H1 (cell line): Measurements from ENCODE around the gene DYSF. TPM values are rescaled to one million over a fixed set of nuclear protein-coding genes. Genes with fewer than 3 reads are reported as not detected.

Experiments
- CTCF ChIA-PET: fragments of 300-600 bp; sonication (Branson Sonifier 250); formaldehyde crosslinking; loops from one replicate; lab custom pipeline; 2021; ENCODE audit not compliant: partially characterized antibody; lab: Charles Lee
- POLR2A ChIA-PET: fragments of 300-600 bp; sonication (Branson Sonifier 250); formaldehyde crosslinking; loops from one replicate; lab custom pipeline; 2021; ENCODE audit warnings: inconsistent platforms; ENCODE audit not compliant: partially characterized antibody; lab: Charles Lee
- DNase-seq, 2 experiments: peaks; one replicate each; pipeline versions ENCODE4 v3.0.0 to v3.0.0-alpha.2; 2010 to 2022; ENCODE audit warnings: low spot score in 2 of 2, low read depth in 1 of 2, mixed read lengths in 1 of 2
- FAIRE-seq: peaks from 2 replicates; lab custom pipeline; 2011; peaks lifted over from hg19 to GRCh38; lab: Jason Lieb, UNC
- H2AFZ ChIP-seq: 2 replicates; pipeline ENCODE4 v1.8.1; 2012; ENCODE audit warnings: low read length, inconsistent platforms
- H2AK5ac ChIP-seq: 2 replicates; pipeline ENCODE4 v1.6.1; 2013; ENCODE audit warnings: low read depth, low read length
- H2BK120ac ChIP-seq: replicated peaks from 2 replicates; pipeline ENCODE3; 2013; ENCODE audit warnings: low read depth, low read length, inconsistent platforms
- H2BK12ac ChIP-seq: 2 replicates; pipeline ENCODE4 v1.6.1; 2013; ENCODE audit warnings: low read depth, low read length
- H2BK15ac ChIP-seq: 2 replicates; pipeline ENCODE4 v1.6.1; 2013; ENCODE audit warnings: low read length
- H2BK20ac ChIP-seq: 2 replicates; pipeline ENCODE4 v1.6.1; 2013; ENCODE audit warnings: low read length
- H2BK5ac ChIP-seq: 2 replicates; pipeline ENCODE4 v1.6.1; 2013; ENCODE audit warnings: low read depth, low read length
- H3K14ac ChIP-seq: 2 replicates; pipeline ENCODE4 v1.6.1; 2013; ENCODE audit warnings: inconsistent platforms; ENCODE audit not compliant: insufficient read length
- H3K18ac ChIP-seq: 2 replicates; pipeline ENCODE4 v1.6.1; 2013; ENCODE audit warnings: low read length; ENCODE audit errors: extremely low read depth
- H3K23ac ChIP-seq: 2 replicates; pipeline ENCODE4 v1.6.1; 2013; ENCODE audit warnings: inconsistent platforms; ENCODE audit not compliant: insufficient read length
- H3K23me2 ChIP-seq: 2 replicates; pipeline ENCODE4 v1.6.1; 2013; ENCODE audit warnings: low read depth, low read length
- H3K27ac ChIP-seq: 2 replicates; pipeline ENCODE4 v1.6.1; 2011; ENCODE audit warnings: low read depth, low read length, inconsistent platforms
- H3K27me3 ChIP-seq, 4 experiments: replicated peaks in 1 of 4; 1 replicate in 1 of 4; 2 replicates in 3 of 4; pipeline versions ENCODE4 v1.6.1 to v1.8.1; 2011 to 2013; ENCODE audit warnings: low read length in 3 of 4, mild to moderate bottlenecking in 3 of 4, inconsistent platforms in 2 of 4, mixed read lengths in 2 of 4, moderate library complexity in 1 of 4; ENCODE audit not compliant: control insufficient read depth in 3 of 4, insufficient read depth in 3 of 4; ENCODE audit errors: extremely low read depth in 1 of 4
- H3K36me3 ChIP-seq, 4 experiments: 2 replicates each; pipeline versions ENCODE4 v1.6.1 to v1.8.1; 2011 to 2013; ENCODE audit warnings: mild to moderate bottlenecking in 4 of 4, low read length in 3 of 4, moderate library complexity in 2 of 4, control low read depth in 1 of 4, inconsistent platforms in 1 of 4; ENCODE audit not compliant: insufficient read depth in 4 of 4, control insufficient read depth in 2 of 4
- H3K4ac ChIP-seq: replicated peaks from 2 replicates; pipeline ENCODE3; 2013; ENCODE audit warnings: low read length, low read depth, mixed read lengths, inconsistent platforms; ENCODE audit not compliant: insufficient read length
- H3K4me1 ChIP-seq, 4 experiments: replicated peaks in 1 of 4; 1 replicate in 1 of 4; 2 replicates in 3 of 4; pipeline versions ENCODE4 v1.6.1 to v1.8.1; 2011 to 2013; ENCODE audit warnings: low read length in 3 of 4, inconsistent platforms in 2 of 4, mixed read lengths in 1 of 4; ENCODE audit not compliant: insufficient read depth in 4 of 4, control insufficient read depth in 3 of 4
- H3K4me2 ChIP-seq, 2 experiments: 2 replicates each; pipeline versions ENCODE4 v1.6.1 to v1.8.1; 2011 to 2013; ENCODE audit warnings: low read depth in 2 of 2, low read length in 2 of 2, control low read depth in 1 of 2, inconsistent platforms in 1 of 2, mild to moderate bottlenecking in 1 of 2; ENCODE audit not compliant: insufficient read depth in 1 of 2
- H3K4me3 ChIP-seq, 4 experiments: fragments of 200-600, 300-600 bp in 1 of 4; sonication (generic), shearing (Covaris generic), sonication (Bioruptor Twin) in 1 of 4; 2 replicates each; pipeline versions ENCODE4 v1.5.1 to v1.8.1; 2011 to 2016; ENCODE audit warnings: low read length in 4 of 4, low read depth in 3 of 4, control low read depth in 2 of 4, inconsistent platforms in 2 of 4, mild to moderate bottlenecking in 2 of 4, mixed read lengths in 1 of 4, moderate library complexity in 1 of 4; ENCODE audit not compliant: insufficient read depth in 2 of 4; ENCODE audit errors: extremely low read depth in 1 of 4
- H3K56ac ChIP-seq: replicated peaks from 2 replicates; pipeline ENCODE3; 2013; ENCODE audit warnings: low read depth, mild to moderate bottlenecking, mixed read lengths, low read length, inconsistent platforms; ENCODE audit not compliant: insufficient read length
- H3K79me1 ChIP-seq: 2 replicates; pipeline ENCODE4 v1.6.1; 2013; ENCODE audit warnings: low read depth, low read length, control low read depth
- H3K79me2 ChIP-seq, 2 experiments: 2 replicates each; pipeline versions ENCODE4 v1.6.1 to v1.8.1; 2012 to 2013; ENCODE audit warnings: low read length in 2 of 2, mild to moderate bottlenecking in 2 of 2, inconsistent platforms in 1 of 2; ENCODE audit not compliant: insufficient read depth in 2 of 2, control insufficient read depth in 1 of 2
- H3K9ac ChIP-seq, 4 experiments: replicated peaks in 1 of 4; 1 replicate in 1 of 4; 2 replicates in 3 of 4; pipeline versions ENCODE4 v1.6.1 to v1.8.1; 2011 to 2013; ENCODE audit warnings: low read depth in 3 of 4, low read length in 3 of 4, control low read depth in 2 of 4, mild to moderate bottlenecking in 2 of 4, moderate library complexity in 2 of 4, inconsistent platforms in 1 of 4; ENCODE audit errors: extremely low read depth in 1 of 4
- H3K9me3 ChIP-seq, 2 experiments: 2 replicates each; pipeline versions ENCODE4 v1.6.1 to v1.8.1; 2012 to 2013; ENCODE audit warnings: mild to moderate bottlenecking in 2 of 2, moderate library complexity in 2 of 2, control low read depth in 1 of 2, inconsistent platforms in 1 of 2, low read depth in 1 of 2, low read length in 1 of 2, mixed read lengths in 1 of 2; ENCODE audit not compliant: insufficient read depth in 2 of 2
- H4K20me1 ChIP-seq, 2 experiments: replicated peaks in 1 of 2; 2 replicates each; pipeline versions ENCODE3 to v1.8.1; 2011 to 2013; ENCODE audit warnings: inconsistent platforms in 2 of 2, low read length in 2 of 2, mild to moderate bottlenecking in 1 of 2; ENCODE audit not compliant: insufficient read depth in 2 of 2, control insufficient read depth in 1 of 2
- H4K5ac ChIP-seq: 2 replicates; pipeline ENCODE4 v1.6.1; 2013; ENCODE audit warnings: low read length, low read depth, mixed read lengths, inconsistent platforms; ENCODE audit not compliant: insufficient read length
- H4K8ac ChIP-seq: 2 replicates; pipeline ENCODE4 v1.8.0; 2013; ENCODE audit warnings: mild to moderate bottlenecking, moderate library complexity, low read length, inconsistent platforms; ENCODE audit not compliant: insufficient read depth; ENCODE audit errors: extremely low read depth
- H4K91ac ChIP-seq: replicated peaks from 2 replicates; pipeline ENCODE3; 2013; ENCODE audit warnings: low read length, mixed read lengths, inconsistent platforms; ENCODE audit not compliant: insufficient read length
- CBX5 ChIP-seq: fragments of 300-800, 300-1000 bp; sonication (generic); IDR thresholded peaks from 2 replicates; pipeline ENCODE4 v1.7.1; 2016; ENCODE audit warnings: antibody characterized with exemption, low read length, low read depth
- CREB1 ChIP-seq: IDR thresholded peaks from 2 replicates; pipeline ENCODE4 v1.6.1; 2012; ENCODE audit warnings: inconsistent platforms
- HDAC2 ChIP-seq, 2 experiments: fragments of 300-600 bp in 1 of 2; sonication (generic) in 1 of 2; IDR thresholded peaks; 2 replicates each; pipeline ENCODE4 v1.6.1; 2011 to 2012; ENCODE audit warnings: low read depth in 2 of 2, low read length in 2 of 2, mild to moderate bottlenecking in 2 of 2, moderate library complexity in 2 of 2, borderline replicate concordance in 1 of 2, inconsistent platforms in 1 of 2
- HDAC6 ChIP-seq: IDR thresholded peaks from one replicate; pipeline ENCODE4 v1.7.1; 2012; ENCODE audit warnings: low read depth, mild to moderate bottlenecking, inconsistent platforms, low read length, moderate library complexity
- KDM5A ChIP-seq: fragments of 200-600 bp; IDR thresholded peaks from 2 replicates; pipeline ENCODE4 v1.7.1; 2012; ENCODE audit warnings: mild to moderate bottlenecking, low read length, inconsistent platforms, mixed read lengths
- MAFK ChIP-seq: IDR thresholded peaks from 2 replicates; pipeline ENCODE4 v1.6.1; 2012; ENCODE audit warnings: low read depth, mild to moderate bottlenecking, improper control_type of control experiment, low read length
- NRF1 ChIP-seq: IDR thresholded peaks from 2 replicates; pipeline ENCODE4 v1.6.1; 2011; ENCODE audit warnings: mild to moderate bottlenecking, low read depth, low read length, improper control_type of control experiment
- RBBP5 ChIP-seq: IDR thresholded peaks from 2 replicates; pipeline ENCODE4 v1.7.1; 2012; ENCODE audit warnings: low read depth, mild to moderate bottlenecking, inconsistent platforms, low read length, moderate library complexity, borderline replicate concordance
- SAP30 ChIP-seq: fragments of 300-600 bp; sonication (generic); IDR thresholded peaks from 2 replicates; pipeline ENCODE4 v1.7.1; 2012; ENCODE audit warnings: low read length, moderate library complexity, mild to moderate bottlenecking, inconsistent platforms; ENCODE audit not compliant: insufficient read depth, insufficient replicate concordance
- SIRT6 ChIP-seq: IDR thresholded peaks from one replicate; pipeline ENCODE4 v1.7.1; 2012; ENCODE audit warnings: low read length, inconsistent platforms
- SP4 ChIP-seq: IDR thresholded peaks from 2 replicates; pipeline ENCODE4 v1.6.1; 2012; ENCODE audit warnings: low read length, inconsistent platforms
- TAF1 ChIP-seq: IDR thresholded peaks from 2 replicates; pipeline ENCODE4 v1.6.1; 2011; ENCODE audit warnings: mild to moderate bottlenecking, low read depth, low read length
- TCF12 ChIP-seq: IDR thresholded peaks from 2 replicates; pipeline ENCODE4 v1.6.1; 2011; ENCODE audit warnings: low read depth, mild to moderate bottlenecking, low read length
- ZNF274 ChIP-seq: IDR thresholded peaks from 2 replicates; pipeline ENCODE4 v1.7.0; 2012; ENCODE audit warnings: low read length, borderline replicate concordance; ENCODE audit errors: extremely low read depth
- whole genome bisulfite sequencing, 2 experiments: shearing (Covaris generic) in 1 of 2; methylation state at CpG; one replicate each; pipeline versions ENCODE4 v1.1.6 to v1.1.7; 2013 to 2015; ENCODE audit warnings: low lambda C conversion rate in 2 of 2, mixed read lengths in 2 of 2, inconsistent platforms in 1 of 2, low coverage in 1 of 2, missing lambda C conversion rate in 1 of 2; ENCODE audit not compliant: insufficient replicate concordance in 2 of 2, insufficient coverage in 1 of 2, insufficient read length in 1 of 2; ENCODE audit errors: extremely low coverage in 1 of 2, missing lambda C conversion rate in 1 of 2; 5-methylcytosine and 5-hydroxymethylcytosine counted together
- polyA plus RNA-seq, 7 experiments: library from polyadenylated mRNA; depleted of rRNA in 3 of 7; stranded (reverse) in 5 of 7; unstranded in 2 of 7; fragments of >200 nt in 5 of 7; fragments of 200-250 nt in 2 of 7; gene quantifications; 1 replicate in 5 of 7; 2 replicates in 1 of 7; 4 replicates in 1 of 7; pipeline versions ENCODE4 v1.2.1 to v1.2.3, GENCODE V29; 2011 to 2013; ENCODE audit warnings: missing spikeins in 2 of 7, mixed read lengths in 2 of 7
- total RNA-seq: library from RNA; stranded (reverse); fragmentation: NEBNext Ultra II Directional; extraction: Animal tissue kit (Norgen Biotek cat#: 25700); gene quantifications from 2 replicates; pipeline ENCODE4 v1.2.1, GENCODE V29; 2021

The DYSF gene
- total and polyA plus RNA-seq, 2 of the 8 experiments (the other 6 are each of a cell fraction or from before 2014, with no cell fraction given): 5.8 to 7.1 TPM

DNA sequence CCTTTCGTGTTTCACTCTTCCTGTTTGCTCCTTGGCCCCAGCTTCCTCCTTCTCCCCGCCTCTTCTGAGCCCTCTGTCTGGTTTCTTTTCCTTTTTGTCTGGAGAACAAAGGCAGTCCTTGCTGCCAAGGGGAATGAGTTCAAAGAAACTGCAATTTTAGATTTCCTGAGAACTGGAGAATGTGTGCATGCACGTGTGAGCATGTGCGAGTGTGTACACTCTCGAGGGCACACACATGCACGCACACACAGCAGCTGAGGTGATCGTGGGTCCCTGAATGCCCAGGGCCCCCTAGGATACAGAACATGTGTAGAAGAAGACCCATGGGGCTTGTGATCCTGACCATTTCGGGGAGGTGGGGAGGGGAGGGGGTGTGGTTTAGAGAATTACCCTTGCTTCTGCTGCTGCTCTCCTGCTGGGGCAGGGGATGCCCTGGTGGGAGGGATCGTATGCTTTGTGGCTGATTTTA, 151.8 kb downstream of the DYSF start:
- H3K9me3 ChIP-seq: no peaks in the 10 kb centered on the region
- H3K4ac ChIP-seq: no peak overlapping the region
- H3K4me2 ChIP-seq: 0 out of 4 replicates have a peak overlapping the region, but pooled peaks of 1 of the 2 experiments have one; percentile 24
- peak overlapping the region; percentile 52; the same call in 1 of the 2 replicates for H3K18ac ChIP-seq
- no peak overlapping the region for H3K9ac ChIP-seq
- H3K79me1 ChIP-seq: no peaks in the 10 kb centered on the region
- no peak overlapping the region for H4K5ac ChIP-seq
- 76% methylated on average over 9 of the region's 9 CpGs; no CpG with 5 or more reads in 1 of the 2 experiments for whole genome bisulfite sequencing, 2 experiments
- H4K20me1 ChIP-seq: no peaks in the 10 kb centered on the region
- no peaks in the 10 kb centered on the region for H3K27me3 ChIP-seq
- no peaks in the 10 kb centered on the region for H3K23me2 ChIP-seq
- CTCF ChIA-PET: interaction anchor here (1.0 to 3.3 kb wide), 6 partner anchors 10 to 246 kb away, joined by 3 to 10 read pairs (median 4); no protein-coding TSS in a partner anchor
- no peaks in the 10 kb centered on the region for H3K36me3 ChIP-seq
- H2AFZ ChIP-seq: peak overlapping the region; percentile 19; the same call in 1 of the 2 replicates
- H2BK12ac ChIP-seq: peak overlapping the region; percentile 27; the same call in 1 of the 2 replicates
- no peak overlapping the region for H3K23ac ChIP-seq
- no peaks in the 10 kb centered on the region for H3K79me2 ChIP-seq
- H3K27ac ChIP-seq: no peak overlapping the region
- H2BK120ac ChIP-seq: peak overlapping the region; percentile 21
- H4K8ac ChIP-seq: no peak overlapping the region; the same call in 1 of the 2 replicates
- H2BK5ac ChIP-seq: 0 out of 2 replicates have a peak overlapping the region, but pooled peaks have one; percentile 24
- no peak overlapping the region for H2AK5ac ChIP-seq
- peak overlapping the region; percentile 44 for H4K91ac ChIP-seq
- no peak overlapping the region for H3K4me3 ChIP-seq
- peak overlapping the region; percentile 99; the same call in 1 of the 2 replicates for H2BK15ac ChIP-seq
- DNase-seq: peak in 1 of 2 experiments; percentile 42
- no peak overlapping the region for H3K56ac ChIP-seq
- no peak overlapping the region for H3K14ac ChIP-seq
- POLR2A ChIA-PET: no interaction called here
- no peak for FAIRE-seq
- no peak overlapping the region for H2BK20ac ChIP-seq
- H3K4me1 ChIP-seq: peaks cover 0 to 12% (median 5%) of the 10 kb centered on the region in 4 experiments; a peak in 3 of 7 replicates
- TF ChIP-seq KDM5A (no peak), MAFK (no peak), TAF1 (no peak), ZNF274 (no peak), RBBP5 (no peak), SP4 (no peak), TCF12 (no peak), SIRT6 (no peak), HDAC2 (IDR thresholded peaks at IDR 0.05; ENCODE audit: borderline replicate concordance in 1 of 2, low read depth in 2 of 2, low read length in 2 of 2) (no peak), SAP30 (no peak), NRF1 (no peak), HDAC6 (no peak), CREB1 (no peak), CBX5 (no peak)
